Fibroblast of lung (primary cell): ENCODE results near the gene COL18A1. TPM values are rescaled to one million over a fixed set of nuclear protein-coding genes. Genes with fewer than 3 reads are reported as not detected.
"Not testable (repeated sequence)": the region's sequence is repeated elsewhere in the genome, so short reads cannot be mapped to it uniquely, and the experiment has no call there.

Source experiments
- DNase-seq, 2 donors: peaks; one replicate each; pipeline versions ENCODE4 v3.0.0 to v3.0.0-alpha.2; 2010; ENCODE audit warnings: low read depth in 2 of 2
- H2AFZ ChIP-seq: 2 replicates; pipeline ENCODE4 v1.5.1; 2012; ENCODE audit warnings: low read length, control low read depth, inconsistent platforms
- H3K27ac ChIP-seq: 2 replicates; pipeline ENCODE4 v1.5.1; 2011; ENCODE audit warnings: low read length, control low read depth; ENCODE audit not compliant: insufficient read depth
- H3K27me3 ChIP-seq: 2 replicates; pipeline ENCODE4 v1.5.1; 2011; ENCODE audit warnings: mild to moderate bottlenecking, low read length; ENCODE audit not compliant: control insufficient read depth, insufficient read depth
- H3K36me3 ChIP-seq: 2 replicates; pipeline ENCODE4 v1.5.1; 2011; ENCODE audit warnings: low read length; ENCODE audit not compliant: control insufficient read depth, insufficient read depth
- H3K4me1 ChIP-seq: 2 replicates; pipeline ENCODE4 v1.5.1; 2011; ENCODE audit warnings: low read length; ENCODE audit not compliant: control insufficient read depth, insufficient read depth; ENCODE audit errors: extremely low read depth
- H3K4me2 ChIP-seq: 2 replicates; pipeline ENCODE4 v1.5.1; 2011; ENCODE audit warnings: low read length, control low read depth; ENCODE audit not compliant: insufficient read depth; ENCODE audit errors: extremely low read depth
- H3K4me3 ChIP-seq, 4 experiments: fragments of 200-600 bp in 1 of 4; sonication (generic) in 1 of 4; replicated peaks in 1 of 4; 2 replicates each; pipeline ENCODE4 v1.5.1; 2011 to 2016; ENCODE audit warnings: low read length in 4 of 4, low read depth in 3 of 4, mild to moderate bottlenecking in 3 of 4, control low read depth in 2 of 4, inconsistent platforms in 1 of 4, mixed read lengths in 1 of 4; ENCODE audit not compliant: insufficient read depth in 1 of 4; ENCODE audit errors: control extremely low read depth in 1 of 4
- H3K79me2 ChIP-seq: 2 replicates; pipeline ENCODE4 v1.5.1; 2012; ENCODE audit warnings: mild to moderate bottlenecking, low read length, inconsistent platforms; ENCODE audit not compliant: control insufficient read depth, insufficient read depth
- H3K9ac ChIP-seq: 2 replicates; pipeline ENCODE4 v1.5.1; 2011; ENCODE audit warnings: mild to moderate bottlenecking, low read length, control low read depth; ENCODE audit not compliant: insufficient read depth
- H3K9me3 ChIP-seq: 2 replicates; pipeline ENCODE4 v1.5.1; 2012; ENCODE audit warnings: low read depth, low read length; ENCODE audit not compliant: control insufficient read depth, insufficient read depth
- H4K20me1 ChIP-seq: 2 replicates; pipeline ENCODE4 v1.5.1; 2011; ENCODE audit warnings: low read length; ENCODE audit not compliant: control insufficient read depth, insufficient read depth; ENCODE audit errors: extremely low read depth
- EZH2 ChIP-seq: IDR thresholded peaks from 2 replicates; pipeline ENCODE4 v1.5.1; 2012; ENCODE audit warnings: low read length, control low read depth, mild to moderate bottlenecking; ENCODE audit errors: missing control alignments
- polyA plus RNA-seq, 2 donors: library from polyadenylated mRNA; depleted of rRNA in 1 of 2; stranded (reverse) in 1 of 2; unstranded in 1 of 2; fragments of >200 nt; gene quantifications; 2 replicates each; pipeline ENCODE4 v1.2.1, GENCODE V29; 2011 to 2012; ENCODE audit warnings: missing spikeins in 1 of 2
- total RNA-seq: library from RNA; depleted of rRNA; stranded (reverse); fragments of >200 nt; gene quantifications from 2 replicates; pipeline ENCODE4 v1.2.1, GENCODE V29; 2014
- TF ChIP-seq, protein P1 (sequence below), 2 donors: IDR thresholded peaks in 1 of 2; conservative IDR thresholded peaks in 1 of 2; 1 replicate in 1 of 2; 2 replicates in 1 of 2; pipeline ENCODE4 v1.5.1; 2011 to 2012; ENCODE audit warnings: low read length in 2 of 2, control low read depth in 1 of 2, inconsistent platforms in 1 of 2, low read depth in 1 of 2, mild to moderate bottlenecking in 1 of 2

COL18A1 gene
- total and polyA plus RNA-seq, 2 donors (not counting 1 experiment from before 2014, with no cell fraction given) = 24.3 to 38.8 TPM

- no peaks in the 10 kb centered on the region for H3K79me2 ChIP-seq
- H3K4me3 ChIP-seq = no peak overlapping the region
- no peaks in the 10 kb centered on the region for H4K20me1 ChIP-seq
- H3K9me3 ChIP-seq = no peaks in the 10 kb centered on the region
- no peak for DNase-seq
- peaks cover 6% of the 10 kb centered on the region for H3K4me1 ChIP-seq
- no peak overlapping the region for H2AFZ ChIP-seq
- TF ChIP-seq EZH2 = no peak
- TF ChIP-seq, protein P1, sequence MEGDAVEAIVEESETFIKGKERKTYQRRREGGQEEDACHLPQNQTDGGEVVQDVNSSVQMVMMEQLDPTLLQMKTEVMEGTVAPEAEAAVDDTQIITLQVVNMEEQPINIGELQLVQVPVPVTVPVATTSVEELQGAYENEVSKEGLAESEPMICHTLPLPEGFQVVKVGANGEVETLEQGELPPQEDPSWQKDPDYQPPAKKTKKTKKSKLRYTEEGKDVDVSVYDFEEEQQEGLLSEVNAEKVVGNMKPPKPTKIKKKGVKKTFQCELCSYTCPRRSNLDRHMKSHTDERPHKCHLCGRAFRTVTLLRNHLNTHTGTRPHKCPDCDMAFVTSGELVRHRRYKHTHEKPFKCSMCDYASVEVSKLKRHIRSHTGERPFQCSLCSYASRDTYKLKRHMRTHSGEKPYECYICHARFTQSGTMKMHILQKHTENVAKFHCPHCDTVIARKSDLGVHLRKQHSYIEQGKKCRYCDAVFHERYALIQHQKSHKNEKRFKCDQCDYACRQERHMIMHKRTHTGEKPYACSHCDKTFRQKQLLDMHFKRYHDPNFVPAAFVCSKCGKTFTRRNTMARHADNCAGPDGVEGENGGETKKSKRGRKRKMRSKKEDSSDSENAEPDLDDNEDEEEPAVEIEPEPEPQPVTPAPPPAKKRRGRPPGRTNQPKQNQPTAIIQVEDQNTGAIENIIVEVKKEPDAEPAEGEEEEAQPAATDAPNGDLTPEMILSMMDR (conservative IDR thresholded peaks at IDR 0.05 in 1 of 2, IDR thresholded peaks at IDR 0.05 in 1 of 2; ENCODE audit: low read depth in 1 of 2, low read length in 2 of 2) = no peak
- no peaks in the 10 kb centered on the region for H3K36me3 ChIP-seq
- no peak overlapping the region for H3K4me2 ChIP-seq
- no peak overlapping the region for H3K9ac ChIP-seq
- no peaks in the 10 kb centered on the region for H3K27me3 ChIP-seq
- no peak overlapping the region for H3K27ac ChIP-seq
These were observed 35.9 kb downstream of the COL18A1 start for GRCh38 chr21:45440736-45441350.

DNA sequence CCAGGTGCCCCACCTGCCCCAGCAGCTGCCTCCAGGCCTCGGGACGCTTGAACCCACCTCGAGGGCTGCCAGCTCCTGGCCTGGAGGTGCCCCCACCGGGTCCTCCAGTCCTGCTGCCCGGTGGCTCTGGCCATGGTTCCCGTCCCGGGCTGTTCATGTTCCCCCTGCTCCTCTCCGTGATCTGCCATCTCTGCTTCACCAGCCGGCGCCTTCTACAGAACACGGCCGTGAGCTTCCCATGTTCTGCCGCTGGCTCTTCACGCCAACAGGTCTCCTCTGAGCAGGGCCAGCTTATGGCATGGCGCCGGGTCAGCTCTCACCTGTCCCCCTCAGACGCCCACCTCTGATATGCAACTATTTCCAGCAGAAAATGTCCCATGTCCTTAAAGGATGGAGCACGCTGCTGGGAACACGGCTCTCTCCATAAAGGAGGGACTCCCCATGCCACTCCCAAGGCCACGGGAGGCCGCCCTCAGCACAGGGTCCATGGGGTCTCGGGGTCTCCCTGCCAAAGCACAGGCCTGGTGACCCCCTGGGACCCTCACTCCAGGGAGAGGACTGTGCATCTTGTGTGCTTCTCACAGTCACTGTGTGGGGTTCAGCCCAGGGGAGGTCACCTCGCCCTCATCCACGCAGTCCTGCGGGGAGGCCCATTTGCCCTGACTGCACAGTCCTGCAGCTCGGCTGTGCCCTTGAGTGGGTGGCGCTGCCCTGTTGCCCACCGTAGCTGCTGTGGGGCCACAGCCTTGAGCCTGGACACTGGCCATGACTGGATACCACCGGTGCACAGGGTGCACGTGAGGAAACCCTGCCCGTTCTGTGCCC lies 36.7 kb downstream of the COL18A1 start:
- Histone ChIP-seq H3K79me2 (no peaks in the 10 kb centered on the region), H3K4me2 (no peak overlapping the region)
- DNase-seq = no peak

DNA sequence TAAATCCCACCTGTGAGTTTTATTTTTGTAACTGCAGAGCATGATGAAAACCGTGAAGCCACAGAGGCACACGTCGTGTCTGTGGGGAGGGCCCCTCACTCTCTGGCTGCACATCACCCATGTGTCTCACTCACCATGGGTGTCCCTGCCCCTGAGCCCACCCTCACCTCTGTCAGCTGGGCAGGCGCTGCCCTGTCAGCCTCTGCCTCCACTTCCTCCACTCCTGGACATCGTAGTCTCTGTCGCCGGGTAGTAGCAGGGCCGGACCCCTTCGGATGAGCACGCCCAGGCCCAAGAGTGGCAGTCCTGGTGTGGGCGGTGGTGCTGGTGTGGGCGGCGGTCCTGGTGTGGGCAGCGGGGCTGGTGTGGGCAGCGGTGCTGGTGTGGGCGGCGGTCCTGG lies 37.3 kb downstream of the COL18A1 start:
- Histone ChIP-seq H3K9ac (no peak overlapping the region), H3K4me2 (no peak overlapping the region), H3K27me3 (no peaks in the 10 kb centered on the region), H2AFZ (no peak overlapping the region), H3K27ac (no peak overlapping the region), H3K4me1 (peaks cover 6% of the 10 kb centered on the region), H3K79me2 (no peaks in the 10 kb centered on the region), H4K20me1 (no peaks in the 10 kb centered on the region), H3K36me3 (no peaks in the 10 kb centered on the region), H3K4me3 (no peak overlapping the region), H3K9me3 (no peaks in the 10 kb centered on the region)
- no peak for DNase-seq
- TF ChIP-seq, protein P1 (conservative IDR thresholded peaks at IDR 0.05 in 1 of 2, IDR thresholded peaks at IDR 0.05 in 1 of 2; ENCODE audit: low read depth in 1 of 2, low read length in 2 of 2) = no peak

More for the DNA sequence above, 36.7 kb downstream of the COL18A1 start:
- Histone ChIP-seq H3K4me3 (no peak overlapping the region), H3K27me3 (no peaks in the 10 kb centered on the region), H4K20me1 (no peaks in the 10 kb centered on the region), H2AFZ (no peak overlapping the region), H3K27ac (no peak overlapping the region), H3K9ac (no peak overlapping the region), H3K36me3 (no peaks in the 10 kb centered on the region), H3K4me1 (peaks cover 6% of the 10 kb centered on the region), H3K9me3 (no peaks in the 10 kb centered on the region)
- no peak for TF ChIP-seq EZH2
- TF ChIP-seq, protein P1 (conservative IDR thresholded peaks at IDR 0.05 in 1 of 2, IDR thresholded peaks at IDR 0.05 in 1 of 2; ENCODE audit: low read depth in 1 of 2, low read length in 2 of 2) = no peak

DNA sequence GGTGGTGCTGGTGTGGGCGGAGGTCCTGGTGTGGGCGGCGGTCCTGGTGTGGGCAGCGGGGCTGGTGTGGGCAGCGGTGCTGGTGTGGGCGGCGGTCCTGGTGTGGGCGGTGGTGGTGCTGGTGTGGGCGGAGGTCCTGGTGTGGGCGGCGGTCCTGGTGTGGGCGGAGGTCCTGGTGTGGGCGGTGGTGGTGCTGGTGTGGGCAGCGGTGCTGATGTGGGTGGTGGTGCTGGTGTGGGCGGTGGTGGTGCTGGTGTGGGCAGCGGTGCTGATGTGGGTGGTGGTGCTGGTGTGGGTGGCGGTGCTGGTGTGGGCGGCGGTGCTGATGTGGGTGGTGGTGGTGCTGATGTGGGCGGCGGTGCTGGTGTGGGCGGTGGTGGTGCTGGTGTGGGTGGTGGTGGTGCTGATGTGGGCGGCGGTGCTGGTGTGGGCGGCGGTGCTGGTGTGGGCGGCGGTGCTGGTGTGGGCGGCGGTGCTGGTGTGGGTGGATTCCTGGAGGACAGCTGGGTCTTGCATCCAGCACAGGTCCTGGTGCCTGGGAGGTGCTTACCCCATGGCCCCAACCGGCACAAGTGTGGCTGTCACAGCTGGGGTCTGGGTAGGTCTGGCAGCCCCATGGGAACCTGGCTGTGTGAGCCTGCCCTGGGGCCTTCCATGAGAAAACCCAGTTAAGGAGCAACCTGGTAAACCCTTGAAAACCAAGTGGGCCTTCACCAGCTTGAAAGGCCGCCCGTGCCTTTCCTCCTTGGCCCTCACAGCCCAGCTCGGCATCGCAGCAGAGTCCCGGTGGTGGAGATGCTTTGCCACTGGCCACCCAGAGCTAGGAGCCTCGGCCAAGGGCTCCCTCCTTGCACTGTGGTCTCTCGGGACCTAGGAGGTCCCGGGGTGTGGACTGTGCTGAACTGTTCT lies 38.0 kb downstream of the COL18A1 start:
- not testable (repeated sequence) for H3K27me3 ChIP-seq, H3K9me3 ChIP-seq, H3K79me2 ChIP-seq, H3K4me1 ChIP-seq, DNase-seq, H3K27ac ChIP-seq, H3K9ac ChIP-seq, H3K4me3 ChIP-seq, H3K36me3 ChIP-seq, H3K4me2 ChIP-seq, H4K20me1 ChIP-seq, H2AFZ ChIP-seq
